ENCODE data around the gene MZT2B. TPM values are rescaled to one million over a fixed set of nuclear protein-coding genes. Genes with fewer than 3 reads are reported as not detected.
A peak's percentile ranks its signal among the peaks of the same experiment; 100 is the strongest.
"Not testable (repeated sequence)": the region's sequence is repeated elsewhere in the genome, so short reads cannot be mapped to it uniquely, and the experiment has no call there.

MZT2B gene, protein sequence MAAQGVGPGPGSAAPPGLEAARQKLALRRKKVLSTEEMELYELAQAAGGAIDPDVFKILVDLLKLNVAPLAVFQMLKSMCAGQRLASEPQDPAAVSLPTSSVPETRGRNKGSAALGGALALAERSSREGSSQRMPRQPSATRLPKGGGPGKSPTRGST
- total RNA-seq: 595 TPM
- long read RNA-seq, transcript MZT2B-203 (3 exons, 455 nt): minor isoform, 7 of 278 reads
- long read RNA-seq, transcript MZT2B-201 (3 exons, 933 nt): major isoform, 235 of 278 reads
- long read RNA-seq, partial matches to known transcripts: 21 of 278 reads
- long read RNA-seq, other reads (novel, unspliced or antisense): 2 of 278 reads

DNA sequence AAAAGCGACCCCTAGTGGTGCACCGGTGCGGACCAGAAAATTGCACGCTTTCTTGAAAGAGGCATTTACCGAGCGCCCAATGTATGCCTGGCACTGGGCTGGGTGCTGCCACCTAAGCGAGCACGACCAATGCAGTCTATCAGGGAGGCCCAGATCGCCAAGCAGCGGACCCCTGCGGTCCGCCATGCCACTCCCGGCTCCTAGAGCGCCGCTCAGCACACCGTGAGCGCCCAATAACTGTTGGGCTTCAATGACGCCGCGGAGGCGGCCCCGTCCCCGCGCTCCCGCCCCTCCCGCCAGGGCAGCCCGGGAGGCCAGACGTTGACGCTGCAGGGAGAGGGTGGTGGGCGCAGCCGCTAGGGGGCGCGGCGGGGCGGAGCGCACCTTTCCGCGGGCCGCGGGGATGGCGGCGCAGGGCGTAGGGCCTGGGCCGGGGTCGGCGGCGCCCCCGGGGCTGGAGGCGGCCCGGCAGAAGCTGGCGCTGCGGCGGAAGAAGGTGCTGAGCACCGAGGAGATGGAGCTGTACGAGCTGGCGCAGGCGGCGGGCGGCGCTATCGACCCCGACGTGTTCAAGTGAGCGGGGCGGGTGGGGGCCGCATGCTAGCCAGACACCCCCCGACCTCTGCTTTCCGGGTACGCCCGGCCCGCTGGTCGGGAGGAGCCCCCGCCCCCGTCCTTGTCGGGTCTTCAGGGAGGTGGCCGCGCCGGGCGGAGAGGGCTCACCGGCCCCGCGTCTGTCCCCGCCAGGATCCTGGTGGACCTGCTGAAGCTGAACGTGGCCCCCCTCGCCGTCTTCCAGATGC is at the start of gene MZT2B:
TSS of gene MZT2B (plus strand) at position 383 of the 803 bp plus-strand sequence. CDS start at position 404, 21 bp downstream.
- DNase-seq (ENCODE audit: missing footprints) (peak; percentile 93), ATAC-seq (peak; percentile 94)
- intact Hi-C loops (cut with DNase I): loop anchor here (5.0 kb wide), 1 partner anchor 160 kb away; the partner anchor contains the start of gene IMP4

DNA sequence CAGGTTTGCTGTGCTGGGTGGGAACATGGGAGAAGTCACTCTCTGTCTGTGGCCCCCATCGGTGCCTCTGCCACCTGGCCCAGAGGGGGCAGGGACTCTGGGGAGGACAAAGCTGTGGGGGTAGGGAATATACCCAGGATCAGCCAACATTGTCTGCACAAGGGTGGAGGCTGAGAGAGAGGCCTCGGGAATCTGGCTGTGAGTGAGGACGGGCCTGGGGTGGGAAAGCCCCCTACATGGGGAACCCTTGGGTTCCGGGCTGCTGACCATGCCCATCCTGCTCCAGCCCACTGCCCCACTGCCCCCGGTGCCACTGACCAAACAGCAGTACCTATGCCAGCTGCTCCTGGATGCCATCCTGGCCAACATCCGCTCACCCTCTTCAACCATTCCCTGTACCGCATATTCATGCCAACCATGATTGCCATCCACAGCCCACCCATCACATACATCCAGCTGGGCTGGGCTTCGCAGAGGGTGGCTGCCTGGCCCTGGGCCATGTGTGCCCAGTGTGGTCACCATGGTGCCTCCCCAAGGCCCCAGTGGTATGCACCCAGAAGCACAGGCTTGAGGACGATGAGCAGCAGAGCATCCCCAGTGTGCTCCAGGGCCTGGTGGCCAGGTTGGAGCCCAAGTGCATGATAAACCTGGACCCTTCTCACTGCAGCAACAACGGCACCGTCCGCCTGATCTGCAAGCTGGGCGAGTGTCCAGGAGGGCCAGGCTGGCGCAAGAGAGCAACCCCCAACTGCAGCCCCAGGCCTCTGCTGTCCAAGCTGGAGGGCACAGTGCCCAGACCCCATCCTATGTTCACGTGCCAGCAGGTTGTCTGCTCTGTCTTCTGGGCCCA is 46.1 kb upstream of the MZT2B start:
- intact Hi-C loops (cut with DNase I): no loop called here
- no peak for DNase-seq (ENCODE audit: missing footprints)
- no peak for ATAC-seq

DNA sequence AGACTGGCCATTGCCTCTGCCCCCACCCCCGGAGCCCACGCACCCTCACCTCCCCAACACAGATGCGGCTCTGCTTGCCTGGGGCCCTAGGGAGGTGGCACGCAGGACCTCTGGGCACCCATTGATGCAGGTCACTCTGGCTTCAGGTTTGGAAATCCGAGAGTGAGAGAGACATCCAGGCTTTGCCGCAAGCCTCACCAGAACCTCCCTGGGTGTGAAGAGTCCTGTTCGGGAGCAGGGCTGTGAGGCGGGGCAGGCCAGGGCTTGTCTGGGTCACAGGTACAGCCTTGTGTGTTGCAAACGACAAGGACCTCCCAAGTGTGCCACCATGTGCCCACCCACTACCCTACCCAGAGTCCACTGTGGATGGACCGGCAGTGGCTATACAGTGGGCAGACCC is 45.5 kb upstream of the MZT2B start:
- intact Hi-C loops (cut with DNase I); DNase-seq (ENCODE audit: missing footprints); ATAC-seq: not testable (repeated sequence)

DNA sequence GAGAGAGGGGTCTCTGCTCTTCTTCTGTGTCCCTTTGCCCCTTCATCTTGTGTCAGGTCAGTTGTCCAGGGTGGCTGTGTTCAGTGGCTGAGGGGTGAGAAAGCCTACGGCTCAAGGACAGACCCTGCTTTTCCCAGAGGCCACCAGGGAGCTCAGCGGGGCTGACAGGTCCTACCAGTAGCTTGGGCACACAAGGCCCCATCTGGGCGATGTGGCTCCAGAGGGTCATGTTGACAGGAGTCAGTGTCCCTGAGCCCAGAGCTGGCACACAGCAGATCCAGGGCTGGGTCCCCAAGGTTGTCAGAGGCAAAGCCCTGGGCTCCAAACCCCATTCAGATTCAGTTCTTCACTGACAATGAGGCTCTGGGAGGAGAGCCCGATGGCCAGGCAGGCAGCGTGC is 44.9 kb upstream of the MZT2B start:
- intact Hi-C loops (cut with DNase I); ATAC-seq: not testable (repeated sequence)

DNA sequence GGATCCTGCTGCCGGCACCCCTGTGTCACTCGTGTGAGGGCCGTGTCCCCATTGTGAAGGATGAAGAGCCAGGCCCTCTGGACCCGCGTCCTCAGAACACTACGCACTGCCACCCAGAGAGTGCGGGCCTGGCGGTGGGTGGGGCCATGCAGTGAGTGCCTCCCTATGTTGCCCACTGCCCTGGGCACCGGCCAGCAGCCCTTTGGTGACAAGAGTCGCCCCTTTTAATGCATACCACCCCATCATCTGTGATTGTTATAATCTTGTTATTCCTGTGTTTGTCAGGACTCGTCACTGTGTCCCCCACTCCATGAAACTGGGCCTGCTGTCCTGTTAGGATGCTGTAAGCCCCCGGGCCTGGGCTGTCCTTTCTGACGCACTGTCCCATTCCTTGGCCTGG is 43.7 kb upstream of the MZT2B start:
- intact Hi-C loops (cut with DNase I); ATAC-seq; DNase-seq (ENCODE audit: missing footprints): not testable (repeated sequence)

More for the DNA sequence above, 44.9 kb upstream of the MZT2B start:
- DNase-seq (ENCODE audit: missing footprints): not testable (repeated sequence)

DNA sequence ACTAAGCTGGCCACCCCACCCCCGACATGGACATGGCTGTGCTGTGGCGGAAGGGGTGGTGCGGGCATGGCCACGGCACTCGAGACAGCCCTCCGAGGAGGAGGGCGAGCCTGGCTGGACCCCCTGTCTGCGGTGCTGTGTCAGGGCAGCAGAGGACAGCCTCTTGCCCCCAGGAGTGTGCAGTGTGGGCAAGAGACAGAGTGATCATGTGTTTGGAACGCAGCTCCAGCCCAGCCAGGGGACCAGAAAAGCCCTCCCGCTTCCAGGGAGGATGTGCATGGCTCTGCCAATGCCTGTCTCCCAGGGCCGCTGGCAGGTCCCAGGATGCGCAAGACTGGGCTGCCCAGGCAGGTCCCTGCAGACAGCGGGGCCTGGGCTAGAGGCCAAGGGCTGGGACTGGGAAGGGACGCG is 43.2 kb upstream of the MZT2B start:
- ATAC-seq; DNase-seq (ENCODE audit: missing footprints); intact Hi-C loops (cut with DNase I): not testable (repeated sequence)

DNA sequence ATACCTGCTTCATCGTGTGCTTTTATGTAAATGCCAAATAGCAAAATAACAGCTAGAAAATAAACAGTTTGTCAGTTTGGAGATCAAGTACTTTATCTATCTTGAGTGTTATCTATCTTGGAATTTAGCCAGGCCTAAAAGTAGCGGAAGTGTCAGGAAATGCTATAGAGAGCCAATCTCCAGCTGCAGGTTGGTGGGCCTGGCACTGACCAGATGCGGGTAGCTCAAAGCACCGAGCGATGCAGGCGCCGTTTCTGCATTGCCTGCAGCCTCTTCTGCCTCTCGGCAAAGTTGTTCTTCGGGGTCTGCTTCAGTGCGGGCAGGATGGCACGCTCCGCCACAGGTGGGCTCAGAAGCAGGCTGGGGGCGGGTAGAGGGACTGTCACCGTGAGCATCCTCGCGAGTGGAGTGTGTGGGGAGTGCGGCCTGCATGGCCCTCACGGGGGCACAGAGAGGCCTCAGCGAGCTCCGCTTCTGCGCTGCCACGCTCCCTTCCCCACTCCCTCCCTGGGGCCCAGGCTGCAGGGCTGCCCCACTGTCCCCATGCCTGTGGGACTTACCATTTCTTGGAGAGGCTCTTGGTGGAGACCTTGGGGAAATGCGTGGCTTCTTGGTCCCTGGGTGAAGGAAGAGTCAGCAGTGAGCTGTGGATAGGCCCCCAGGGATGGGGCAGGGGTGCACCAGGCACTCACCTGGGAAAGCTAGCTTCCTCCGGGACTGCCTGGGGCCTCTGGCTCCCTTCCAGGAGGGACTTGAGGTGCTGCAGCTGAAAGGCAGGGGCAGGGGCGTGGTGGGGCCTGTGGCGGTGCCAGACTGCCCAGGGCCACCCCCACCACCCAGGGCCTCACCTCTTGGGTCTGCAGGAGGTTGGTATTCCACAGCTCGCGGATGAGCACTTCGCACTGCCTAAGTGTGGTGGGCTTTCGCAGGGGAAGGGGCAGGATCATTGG is 42.5 kb upstream of the MZT2B start:
- ATAC-seq; DNase-seq (ENCODE audit: missing footprints); intact Hi-C loops (cut with DNase I): not testable (repeated sequence)

DNA sequence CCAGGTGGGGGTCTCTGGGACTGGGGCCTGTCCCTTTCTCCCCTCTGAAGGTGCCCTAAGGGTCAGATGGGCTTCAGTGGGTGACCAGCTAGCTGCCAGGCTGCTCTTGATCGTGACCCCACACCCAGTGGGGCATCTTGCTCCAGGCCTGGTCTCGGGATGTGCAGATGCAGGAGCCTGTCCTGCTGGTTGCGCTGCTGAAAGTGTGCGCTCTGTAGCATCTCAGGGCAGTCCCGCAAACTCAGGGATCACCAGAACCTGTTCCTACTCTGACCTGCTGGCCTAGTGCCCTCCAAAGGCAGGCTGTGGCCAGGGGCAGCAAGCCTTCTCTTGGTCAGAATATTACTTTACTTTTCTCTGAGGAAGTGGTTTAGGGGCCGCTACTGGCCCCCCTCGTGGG is 41.5 kb upstream of the MZT2B start:
- ATAC-seq; DNase-seq (ENCODE audit: missing footprints); intact Hi-C loops (cut with DNase I): not testable (repeated sequence)

DNA sequence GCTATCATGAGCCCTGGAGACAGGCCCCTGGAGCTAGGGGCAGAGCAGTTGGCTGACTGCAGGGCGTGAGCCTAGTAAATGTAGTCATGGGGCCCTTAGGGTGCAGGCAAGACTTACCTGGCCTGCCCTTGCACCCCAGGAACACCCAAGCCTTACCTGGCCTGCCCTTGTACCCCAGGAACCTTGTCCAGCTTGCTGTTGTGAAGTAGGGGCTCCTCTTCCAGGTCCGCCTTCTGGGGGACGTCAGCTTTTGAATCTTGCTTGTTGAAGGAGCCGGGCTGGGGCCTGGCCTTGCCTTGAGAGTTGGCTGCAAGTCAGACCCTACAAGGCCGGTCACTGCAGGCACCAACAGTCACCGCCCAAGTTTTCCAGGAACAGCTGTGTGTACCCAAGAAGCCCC is 41.1 kb upstream of the MZT2B start:
- DNase-seq (ENCODE audit: missing footprints); intact Hi-C loops (cut with DNase I); ATAC-seq: not testable (repeated sequence)

DNA sequence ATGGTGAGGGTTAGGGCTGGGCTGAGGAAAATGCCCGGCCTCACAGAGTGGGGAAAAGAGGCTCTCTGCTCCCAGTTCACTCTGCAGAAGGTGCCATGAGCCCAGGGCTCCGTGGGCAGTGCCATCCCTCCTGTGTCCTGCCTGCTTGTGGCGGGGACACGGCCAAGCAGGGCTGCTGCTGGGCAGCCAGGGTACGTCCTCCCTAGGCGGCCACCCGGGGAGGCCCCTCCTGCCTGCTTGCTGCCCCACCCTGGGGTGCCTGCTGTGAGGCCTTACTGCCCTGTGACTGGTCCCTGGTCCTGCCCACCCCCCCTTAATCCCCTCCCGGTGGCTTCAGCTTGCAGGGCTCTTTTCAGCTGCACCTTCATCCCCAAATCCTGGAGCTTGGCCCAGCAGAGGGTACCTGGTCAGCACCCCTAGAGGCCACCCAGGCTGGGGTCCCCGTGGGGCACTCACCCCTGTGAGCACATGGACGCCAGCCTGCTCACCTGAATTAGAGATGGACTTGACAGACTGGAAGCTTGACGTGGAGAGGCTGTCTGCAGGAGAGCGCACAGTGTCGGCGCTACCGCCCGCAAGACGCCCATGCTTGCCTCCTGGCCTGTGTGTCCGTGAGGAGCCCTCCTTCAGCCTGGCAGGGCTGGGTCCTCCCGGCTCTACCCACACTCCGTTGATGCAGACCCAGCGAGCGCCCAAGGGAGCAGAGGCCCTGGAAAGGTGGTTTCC is 40.3 kb upstream of the MZT2B start:
- DNase-seq (ENCODE audit: missing footprints); ATAC-seq; intact Hi-C loops (cut with DNase I): not testable (repeated sequence)

DNA sequence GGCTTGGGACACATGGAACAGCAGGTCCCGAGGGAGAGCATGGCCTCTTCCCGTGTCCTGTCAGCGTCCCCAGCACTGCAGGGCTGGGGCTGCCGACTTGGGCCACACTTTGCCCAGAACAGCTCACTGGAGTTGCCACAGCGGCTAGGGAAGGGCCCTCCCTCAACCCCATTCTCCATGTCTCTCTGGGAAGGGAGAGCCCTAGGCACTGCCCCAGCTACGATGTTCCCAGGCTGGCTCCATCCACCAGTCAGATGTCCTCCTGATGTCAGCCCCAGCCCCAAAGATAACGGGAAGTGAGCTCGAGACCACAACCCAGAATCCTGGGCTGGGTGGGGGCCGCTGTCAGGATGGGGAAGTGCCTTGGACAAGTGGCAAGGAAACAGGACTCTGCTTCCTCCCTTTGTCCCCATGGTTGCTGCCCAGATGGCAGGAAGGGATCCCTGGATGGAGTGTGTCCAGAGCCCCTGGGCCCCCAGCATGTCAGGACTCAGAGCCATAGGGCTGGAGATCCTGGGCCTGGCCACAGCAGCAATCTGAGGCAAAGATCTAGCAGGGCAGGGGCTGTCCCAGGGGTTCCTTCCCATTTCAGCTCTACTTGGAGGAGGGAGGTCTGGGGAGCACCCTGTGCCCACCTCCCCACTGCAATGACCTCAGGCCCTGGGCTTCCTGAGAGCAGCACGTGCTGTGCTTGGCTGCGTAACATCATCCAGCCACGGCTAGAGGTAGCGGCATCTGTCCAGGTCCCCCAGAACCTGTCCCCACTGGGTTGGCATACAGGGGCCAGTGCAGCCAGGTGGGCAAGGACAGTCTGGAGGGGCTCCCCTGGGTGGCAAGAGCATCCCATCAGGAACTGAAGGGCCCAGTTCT is 39.4 kb upstream of the MZT2B start:
- DNase-seq (ENCODE audit: missing footprints); intact Hi-C loops (cut with DNase I); ATAC-seq: not testable (repeated sequence)

DNA sequence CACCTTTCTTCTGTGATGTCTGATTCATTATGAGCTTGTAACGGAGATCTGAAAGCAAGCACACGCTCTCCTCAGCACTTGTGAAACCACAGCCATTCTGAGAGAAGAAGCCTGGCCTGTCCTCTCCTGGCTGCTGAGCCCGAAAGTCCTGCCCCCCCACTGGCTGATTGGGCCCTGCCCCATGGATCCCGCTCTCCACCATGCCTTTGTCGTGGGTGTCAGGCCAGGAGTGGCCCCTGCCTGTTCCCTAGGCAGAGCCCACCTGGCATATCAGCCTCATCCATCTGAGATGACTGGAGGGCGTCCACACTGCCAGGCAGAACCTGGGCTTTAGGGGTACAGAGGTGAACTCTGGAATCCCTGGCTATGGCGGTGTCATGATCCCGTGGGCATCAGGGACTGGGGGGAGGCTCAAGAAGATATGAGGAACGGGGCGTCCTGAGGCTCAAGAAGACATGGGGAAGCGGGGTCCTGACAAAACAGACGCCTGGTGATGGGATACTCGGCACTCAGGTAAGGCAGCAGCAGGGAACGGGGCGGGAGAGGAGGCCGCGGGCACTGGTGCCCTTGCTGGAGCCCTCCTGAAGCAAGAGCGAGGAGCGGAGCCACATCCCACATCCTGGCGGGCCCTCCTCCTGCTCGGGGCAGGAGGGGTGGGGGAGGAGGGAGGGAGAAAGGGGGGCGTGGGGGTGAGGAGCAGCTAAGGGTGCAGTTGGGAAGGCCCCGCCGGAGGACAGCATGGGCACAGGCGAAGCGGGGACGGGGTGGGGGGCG is 38.6 kb upstream of the MZT2B start:
- DNase-seq (ENCODE audit: missing footprints); intact Hi-C loops (cut with DNase I); ATAC-seq: not testable (repeated sequence)

DNA sequence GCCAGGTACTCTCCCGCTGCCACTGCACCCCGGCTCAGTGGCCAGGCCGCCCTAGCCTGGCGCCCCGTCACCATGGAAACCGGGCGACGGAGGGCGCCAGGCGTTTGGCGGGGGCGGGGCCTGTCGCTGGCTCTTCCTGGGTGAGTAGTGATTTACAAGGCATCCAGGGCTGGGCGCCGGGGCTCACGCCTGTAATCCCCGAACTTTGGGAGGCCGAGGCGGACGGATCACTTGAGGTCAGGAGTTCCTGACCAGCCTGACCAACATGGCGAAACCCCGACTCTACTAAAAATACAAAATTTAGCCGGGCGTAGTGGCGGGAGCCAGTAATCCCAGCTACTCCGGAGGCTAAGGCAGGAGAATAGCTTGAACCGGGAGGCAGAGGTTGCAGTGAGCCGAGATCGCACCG is 37.1 kb upstream of the MZT2B start, which contains the start of gene CCDC74B:
TSS of gene CCDC74B (minus strand) at position 107 of the 409 bp plus-strand sequence. CDS start 116 bp downstream, outside the sequence.
- ATAC-seq (peak; percentile 85), DNase-seq (ENCODE audit: missing footprints) (peak; percentile 63)
- intact Hi-C loops (cut with DNase I): not testable (repeated sequence)

DNA sequence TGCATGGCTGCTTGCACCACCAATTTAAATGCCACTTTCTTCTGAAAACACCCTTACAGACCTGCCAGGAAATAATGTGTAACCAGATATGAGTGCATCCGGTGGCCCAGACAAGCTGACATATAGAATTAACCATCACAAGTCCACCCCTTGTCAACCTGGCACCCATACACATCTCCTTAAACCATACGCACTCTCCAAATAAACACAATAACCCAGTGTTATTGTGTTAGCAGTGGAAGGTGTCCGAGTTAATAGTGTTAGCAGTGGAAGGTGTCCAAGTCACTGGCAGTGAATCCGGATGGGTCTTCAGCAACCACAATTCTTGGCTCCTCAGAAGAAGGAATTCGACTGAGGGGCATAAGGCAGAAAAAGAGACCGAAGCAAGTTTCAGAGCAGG is 33.5 kb upstream of the MZT2B start:
- intact Hi-C loops (cut with DNase I); ATAC-seq: not testable (repeated sequence)

More for the DNA sequence above, 33.5 kb upstream of the MZT2B start:
- DNase-seq (ENCODE audit: missing footprints): not testable (repeated sequence)
